Vagina (tissue), 2 donors: ENCODE results near the gene AP3M1. TPM values are rescaled to one million over a fixed set of nuclear protein-coding genes. Genes with fewer than 3 reads are reported as not detected.
"Not testable (repeated sequence)": the region's sequence is repeated elsewhere in the genome, so short reads cannot be mapped to it uniquely, and the experiment has no call there.

Source experiments
- DNase-seq, 2 donors: peaks; one replicate each; pipeline ENCODE4 v3.0.0-alpha.2; 2017; ENCODE audit errors: extremely low spot score in 2 of 2
- H3K27ac ChIP-seq: fragments of 200-600 bp; sonication (generic); one replicate; pipeline ENCODE4 v1.5.1; 2019
- H3K27me3 ChIP-seq: fragments of 200-600 bp; sonication (generic); one replicate; pipeline ENCODE4 v1.5.1; 2019
- H3K36me3 ChIP-seq, 2 donors: fragments of 200-600 bp; sonication (generic); one replicate each; pipeline ENCODE4 v1.5.1; 2017 to 2019
- H3K4me1 ChIP-seq: fragments of 200-600 bp; sonication (generic); one replicate; pipeline ENCODE4 v1.5.1; 2019
- H3K4me3 ChIP-seq, 2 donors: fragments of 200-600 bp; sonication (generic); 1 replicate in 1 of 2; 2 replicates in 1 of 2; pipeline ENCODE4 v1.5.1; 2016 to 2019
- H3K9me3 ChIP-seq: fragments of 200-600 bp; sonication (generic); one replicate; pipeline ENCODE4 v1.5.1; 2019
- CTCF ChIP-seq, 3 experiments: fragments of 450-650 bp in 2 of 3; fragments of 200-600 bp in 1 of 3; sonication (generic) in 1 of 3; IDR thresholded peaks; one replicate each; pipeline ENCODE4 v1.5.1; 2017 to 2019; ENCODE audit warnings: antibody characterized with exemption in 3 of 3, mild to moderate bottlenecking in 2 of 3, moderate library complexity in 2 of 3
- POLR2A ChIP-seq, 2 donors: fragments of 450-650 bp; IDR thresholded peaks; one replicate each; pipeline ENCODE4 v1.6.1; 2017; ENCODE audit warnings: antibody characterized with exemption in 2 of 2, mild to moderate bottlenecking in 2 of 2, moderate library complexity in 2 of 2
- POLR2AphosphoS5 ChIP-seq, 2 donors: sonication (generic); formaldehyde crosslinking; IDR thresholded peaks; one replicate each; pipeline ENCODE4 v1.9.0; 2017; ENCODE audit warnings: antibody characterized with exemption in 2 of 2, mild to moderate bottlenecking in 2 of 2, low read depth in 1 of 2; ENCODE audit not compliant: insufficient read depth in 1 of 2
- intact Hi-C: fragments of 100-400 bp; cut with DNase I; formaldehyde crosslinking; loops from one replicate; pipeline ENCODE4 v1.15.1; 2023
- total RNA-seq: library from RNA; depleted of rRNA; stranded (reverse); fragments of >200 nt; gene quantifications from one replicate; pipeline ENCODE4 v1.2.3, GENCODE V29; 2016

The AP3M1 gene
- total RNA-seq, 1 donor from 2014 or later: 19.6 TPM

- TF ChIP-seq POLR2AphosphoS5 (IDR thresholded peaks at IDR 0.05; ENCODE audit: insufficient read depth in 1 of 2, low read depth in 1 of 2) (peak in 1 of 2 donors; percentile 90), POLR2A (IDR thresholded peaks at IDR 0.05) (no peak), CTCF (IDR thresholded peaks at IDR 0.05) (no peak)
- no peaks in the 10 kb centered on the region for H3K36me3 ChIP-seq
- peak overlapping the region in 1 of 2 donors; percentile 7 for H3K4me3 ChIP-seq
- peak overlapping the region; percentile 58 for H3K27ac ChIP-seq
- H3K9me3 ChIP-seq: no peaks in the 10 kb centered on the region
- no peaks in the 10 kb centered on the region for H3K27me3 ChIP-seq
- no peak for DNase-seq
- intact Hi-C loops: no loop called here
- H3K4me1 ChIP-seq: peaks cover 45% of the 10 kb centered on the region
Observed at GRCh38 chr10:74189999-74190421, 39.4 kb upstream of the AP3M1 start.

- H3K4me3 ChIP-seq, intact Hi-C loops, H3K36me3 ChIP-seq, H3K27ac ChIP-seq, DNase-seq, H3K9me3 ChIP-seq, H3K27me3 ChIP-seq: not testable (repeated sequence)
- peaks cover 31% of the 10 kb centered on the region for H3K4me1 ChIP-seq
Observed at GRCh38 chr10:74188617-74189016, 38.0 kb upstream of the AP3M1 start.

GRCh38 chr10:74187237-74187636, 36.6 kb upstream of the AP3M1 start:
- no peak for DNase-seq
- no peaks in the 10 kb centered on the region for H3K27me3 ChIP-seq
- H3K4me1 ChIP-seq: peaks cover 25% of the 10 kb centered on the region
- no peak for TF ChIP-seq CTCF (IDR thresholded peaks at IDR 0.05)
- no peak for TF ChIP-seq POLR2A (IDR thresholded peaks at IDR 0.05)
- TF ChIP-seq POLR2AphosphoS5 (IDR thresholded peaks at IDR 0.05; ENCODE audit: insufficient read depth in 1 of 2, low read depth in 1 of 2): no peak
- intact Hi-C loops: no loop called here
- no peak overlapping the region for H3K27ac ChIP-seq
- H3K9me3 ChIP-seq: no peaks in the 10 kb centered on the region
- H3K4me3 ChIP-seq: no peak overlapping the region
- no peaks in the 10 kb centered on the region for H3K36me3 ChIP-seq

- H3K27me3 ChIP-seq: no peaks in the 10 kb centered on the region
- no peaks in the 10 kb centered on the region for H3K9me3 ChIP-seq
- no peak for DNase-seq
- no peak for TF ChIP-seq POLR2A (IDR thresholded peaks at IDR 0.05)
- TF ChIP-seq POLR2AphosphoS5 (IDR thresholded peaks at IDR 0.05; ENCODE audit: insufficient read depth in 1 of 2, low read depth in 1 of 2): no peak
- no peak for TF ChIP-seq CTCF (IDR thresholded peaks at IDR 0.05)
- no peak overlapping the region for H3K4me3 ChIP-seq
- intact Hi-C loops: no loop called here
- no peaks in the 10 kb centered on the region for H3K36me3 ChIP-seq
- H3K27ac ChIP-seq: no peak overlapping the region
- H3K4me1 ChIP-seq: peaks cover 25% of the 10 kb centered on the region
Observed at GRCh38 chr10:74186678-74187077, 36.0 kb upstream of the AP3M1 start.

- intact Hi-C loops: no loop called here
- no peaks in the 10 kb centered on the region for H3K27me3 ChIP-seq
- H3K4me1 ChIP-seq: peaks cover 28% of the 10 kb centered on the region
Observed at GRCh38 chr10:74179111-74179710, 28.6 kb upstream of the AP3M1 start.

More at GRCh38 chr10:74179111-74179710, 28.6 kb upstream of the AP3M1 start:
- H3K9me3 ChIP-seq: no peaks in the 10 kb centered on the region
- DNase-seq: no peak
- no peak overlapping the region for H3K4me3 ChIP-seq
- no peaks in the 10 kb centered on the region for H3K36me3 ChIP-seq
- TF ChIP-seq CTCF (IDR thresholded peaks at IDR 0.05) (no peak), POLR2AphosphoS5 (IDR thresholded peaks at IDR 0.05; ENCODE audit: insufficient read depth in 1 of 2, low read depth in 1 of 2) (no peak), POLR2A (IDR thresholded peaks at IDR 0.05) (no peak)
- H3K27ac ChIP-seq: no peak overlapping the region
